K562 (cell line): Measurements from ENCODE around the gene LONRF2. TPM values are rescaled to one million over a fixed set of nuclear protein-coding genes. Genes with fewer than 3 reads are reported as not detected.

Experiments used
- CEBPB ChIP-seq: fragments of 450-650 bp; IDR thresholded peaks from 2 replicates; pipeline ENCODE4 v1.6.1; 2016; ENCODE audit warnings: missing genetic modification characterization, missing compliant biosample characterization
- EP300 ChIP-seq: IDR thresholded peaks from 2 replicates; pipeline ENCODE4 v1.6.1; 2012; ENCODE audit warnings: low read length, improper control_type of control experiment
- FOXK2 ChIP-seq, 2 experiments: fragments of 450-650 bp; IDR thresholded peaks in 1 of 2; conservative IDR thresholded peaks in 1 of 2; 2 replicates each; pipeline ENCODE4 v1.6.1; 2016; ENCODE audit warnings: low read depth in 2 of 2, mild to moderate bottlenecking in 1 of 2
- GTF2A2 ChIP-seq: IDR thresholded peaks from 2 replicates; pipeline ENCODE4 v1.6.1; 2016; ENCODE audit warnings: mild to moderate bottlenecking, missing genetic modification characterization, missing compliant biosample characterization
- MCM2 ChIP-seq: fragments of 450-650 bp; IDR thresholded peaks from 2 replicates; pipeline ENCODE4 v1.6.1; 2017; ENCODE audit warnings: low read depth, mild to moderate bottlenecking
- MEF2A ChIP-seq: IDR thresholded peaks from 2 replicates; pipeline ENCODE4 v1.6.1; 2011; ENCODE audit warnings: low read depth, mild to moderate bottlenecking, low read length, moderate library complexity; ENCODE audit not compliant: control insufficient read depth
- PCBP1 ChIP-seq: fragments of 200-400 bp; formaldehyde crosslinking; IDR thresholded peaks from 2 replicates; pipeline ENCODE4 v1.6.1; 2018; ENCODE audit warnings: mild to moderate bottlenecking, low read depth, low read length; ENCODE audit not compliant: poor library complexity, severe bottlenecking
- PCBP2 ChIP-seq: fragments of 200-400 bp; formaldehyde crosslinking; IDR thresholded peaks from 2 replicates; pipeline ENCODE4 v1.6.1; 2018; ENCODE audit warnings: low read length, low read depth, mild to moderate bottlenecking, moderate library complexity; ENCODE audit not compliant: poor library complexity, severe bottlenecking
- POLR2A ChIP-seq: fragments of 450-650 bp; conservative IDR thresholded peaks from 2 replicates; pipeline ENCODE4 v1.6.1; 2016
- TCF3 ChIP-seq: sonication (generic); formaldehyde crosslinking; IDR thresholded peaks from 2 replicates; pipeline ENCODE4 v1.4.0; 2020; ENCODE audit warnings: mild to moderate bottlenecking, missing genetic modification reagents
- ZNF644 ChIP-seq: fragments of 200-800 bp; sonication (Bioruptor generic); IDR thresholded peaks from 2 replicates; pipeline ENCODE4 v1.6.1; 2016; ENCODE audit warnings: low read depth, missing genetic modification characterization, missing compliant biosample characterization
- ZSCAN29 ChIP-seq: fragments of 450-650 bp; IDR thresholded peaks from 2 replicates; pipeline ENCODE4 v1.6.1; 2017
- polyA plus RNA-seq, 8 experiments: library from polyadenylated mRNA; depleted of rRNA in 4 of 8; stranded (reverse) in 5 of 8; unstranded in 3 of 8; fragments of >200 nt; fragmentation: Nextera tagmentation in 2 of 8; fragmentation: Illumina TruSeq in 1 of 8; extraction: Ambion mirVana in 2 of 8; extraction: Trizol in 1 of 8; gene quantifications; 2 replicates each; pipeline versions ENCODE4 v1.2.1 to v1.2.3, GENCODE V29; 2011 to 2014; ENCODE audit warnings: inconsistent platforms in 1 of 8, missing spikeins in 1 of 8
- total RNA-seq, 7 experiments: library from RNA; depleted of rRNA in 6 of 7; stranded (reverse); fragments of >200 nt in 6 of 7; fragmentation: Illumina TruSeq in 2 of 7; extraction: Trizol in 2 of 7; gene quantifications; 2 replicates each; pipeline versions ENCODE4 v1.2.1 to v1.2.3, GENCODE V29; 2011 to 2021; ENCODE audit warnings: low replicate concordance in 1 of 7
- TF ChIP-seq, protein P1 (sequence below), 2 experiments: fragments of 450-650 bp; IDR thresholded peaks; 2 replicates each; pipeline ENCODE4 v1.6.1; 2018; ENCODE audit warnings: mild to moderate bottlenecking in 2 of 2, low read depth in 1 of 2; ENCODE audit not compliant: partially characterized antibody in 2 of 2
- TF ChIP-seq, protein P2 (sequence below): fragments of 250-450 bp; sonication (Bioruptor Pico); IDR thresholded peaks from 2 replicates; pipeline ENCODE4 v1.9.0; 2021; ENCODE audit warnings: mild to moderate bottlenecking, inconsistent platforms
- TF ChIP-seq, protein P3 (sequence below), 2 experiments: fragments of 450-650 bp; IDR thresholded peaks; 2 replicates each; pipeline ENCODE4 v1.6.1; 2016

Gene LONRF2
- total and polyA plus RNA-seq, 9 of the 15 experiments (the other 6 are each of a cell fraction or from before 2014, with no cell fraction given), result 0.35 to 5.0 (median 2.7) TPM

- TF ChIP-seq, protein P1, sequence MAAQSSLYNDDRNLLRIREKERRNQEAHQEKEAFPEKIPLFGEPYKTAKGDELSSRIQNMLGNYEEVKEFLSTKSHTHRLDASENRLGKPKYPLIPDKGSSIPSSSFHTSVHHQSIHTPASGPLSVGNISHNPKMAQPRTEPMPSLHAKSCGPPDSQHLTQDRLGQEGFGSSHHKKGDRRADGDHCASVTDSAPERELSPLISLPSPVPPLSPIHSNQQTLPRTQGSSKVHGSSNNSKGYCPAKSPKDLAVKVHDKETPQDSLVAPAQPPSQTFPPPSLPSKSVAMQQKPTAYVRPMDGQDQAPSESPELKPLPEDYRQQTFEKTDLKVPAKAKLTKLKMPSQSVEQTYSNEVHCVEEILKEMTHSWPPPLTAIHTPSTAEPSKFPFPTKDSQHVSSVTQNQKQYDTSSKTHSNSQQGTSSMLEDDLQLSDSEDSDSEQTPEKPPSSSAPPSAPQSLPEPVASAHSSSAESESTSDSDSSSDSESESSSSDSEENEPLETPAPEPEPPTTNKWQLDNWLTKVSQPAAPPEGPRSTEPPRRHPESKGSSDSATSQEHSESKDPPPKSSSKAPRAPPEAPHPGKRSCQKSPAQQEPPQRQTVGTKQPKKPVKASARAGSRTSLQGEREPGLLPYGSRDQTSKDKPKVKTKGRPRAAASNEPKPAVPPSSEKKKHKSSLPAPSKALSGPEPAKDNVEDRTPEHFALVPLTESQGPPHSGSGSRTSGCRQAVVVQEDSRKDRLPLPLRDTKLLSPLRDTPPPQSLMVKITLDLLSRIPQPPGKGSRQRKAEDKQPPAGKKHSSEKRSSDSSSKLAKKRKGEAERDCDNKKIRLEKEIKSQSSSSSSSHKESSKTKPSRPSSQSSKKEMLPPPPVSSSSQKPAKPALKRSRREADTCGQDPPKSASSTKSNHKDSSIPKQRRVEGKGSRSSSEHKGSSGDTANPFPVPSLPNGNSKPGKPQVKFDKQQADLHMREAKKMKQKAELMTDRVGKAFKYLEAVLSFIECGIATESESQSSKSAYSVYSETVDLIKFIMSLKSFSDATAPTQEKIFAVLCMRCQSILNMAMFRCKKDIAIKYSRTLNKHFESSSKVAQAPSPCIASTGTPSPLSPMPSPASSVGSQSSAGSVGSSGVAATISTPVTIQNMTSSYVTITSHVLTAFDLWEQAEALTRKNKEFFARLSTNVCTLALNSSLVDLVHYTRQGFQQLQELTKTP (IDR thresholded peaks at IDR 0.05; ENCODE audit: low read depth in 1 of 2, partially characterized antibody in 2 of 2), result no peak
- no peak for TF ChIP-seq CEBPB (tag)
- no peak for TF ChIP-seq PCBP2
- no peak for TF ChIP-seq PCBP1
- TF ChIP-seq GTF2A2, result no peak
- no peak for TF ChIP-seq TCF3 (CRISPR knock-in tag)
- TF ChIP-seq MEF2A, result no peak
- TF ChIP-seq, protein P2, sequence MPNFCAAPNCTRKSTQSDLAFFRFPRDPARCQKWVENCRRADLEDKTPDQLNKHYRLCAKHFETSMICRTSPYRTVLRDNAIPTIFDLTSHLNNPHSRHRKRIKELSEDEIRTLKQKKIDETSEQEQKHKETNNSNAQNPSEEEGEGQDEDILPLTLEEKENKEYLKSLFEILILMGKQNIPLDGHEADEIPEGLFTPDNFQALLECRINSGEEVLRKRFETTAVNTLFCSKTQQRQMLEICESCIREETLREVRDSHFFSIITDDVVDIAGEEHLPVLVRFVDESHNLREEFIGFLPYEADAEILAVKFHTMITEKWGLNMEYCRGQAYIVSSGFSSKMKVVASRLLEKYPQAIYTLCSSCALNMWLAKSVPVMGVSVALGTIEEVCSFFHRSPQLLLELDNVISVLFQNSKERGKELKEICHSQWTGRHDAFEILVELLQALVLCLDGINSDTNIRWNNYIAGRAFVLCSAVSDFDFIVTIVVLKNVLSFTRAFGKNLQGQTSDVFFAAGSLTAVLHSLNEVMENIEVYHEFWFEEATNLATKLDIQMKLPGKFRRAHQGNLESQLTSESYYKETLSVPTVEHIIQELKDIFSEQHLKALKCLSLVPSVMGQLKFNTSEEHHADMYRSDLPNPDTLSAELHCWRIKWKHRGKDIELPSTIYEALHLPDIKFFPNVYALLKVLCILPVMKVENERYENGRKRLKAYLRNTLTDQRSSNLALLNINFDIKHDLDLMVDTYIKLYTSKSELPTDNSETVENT (CRISPR knock-in tag), result no peak
- TF ChIP-seq MCM2, result no peak
- TF ChIP-seq EP300, result no peak
- TF ChIP-seq ZNF644 (tag), result peak; percentile 77; the same call in 1 of the 2 replicates
- TF ChIP-seq, protein P3, sequence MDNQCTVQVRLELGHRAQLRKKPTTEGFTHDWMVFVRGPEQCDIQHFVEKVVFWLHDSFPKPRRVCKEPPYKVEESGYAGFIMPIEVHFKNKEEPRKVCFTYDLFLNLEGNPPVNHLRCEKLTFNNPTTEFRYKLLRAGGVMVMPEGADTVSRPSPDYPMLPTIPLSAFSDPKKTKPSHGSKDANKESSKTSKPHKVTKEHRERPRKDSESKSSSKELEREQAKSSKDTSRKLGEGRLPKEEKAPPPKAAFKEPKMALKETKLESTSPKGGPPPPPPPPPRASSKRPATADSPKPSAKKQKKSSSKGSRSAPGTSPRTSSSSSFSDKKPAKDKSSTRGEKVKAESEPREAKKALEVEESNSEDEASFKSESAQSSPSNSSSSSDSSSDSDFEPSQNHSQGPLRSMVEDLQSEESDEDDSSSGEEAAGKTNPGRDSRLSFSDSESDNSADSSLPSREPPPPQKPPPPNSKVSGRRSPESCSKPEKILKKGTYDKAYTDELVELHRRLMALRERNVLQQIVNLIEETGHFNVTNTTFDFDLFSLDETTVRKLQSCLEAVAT (IDR thresholded peaks at IDR 0.05), result no peak
- TF ChIP-seq POLR2A, result no peak
- no peak for TF ChIP-seq ZSCAN29
- TF ChIP-seq FOXK2 (conservative IDR thresholded peaks at IDR 0.05 in 1 of 2, IDR thresholded peaks at IDR 0.05 in 1 of 2; ENCODE audit: low read depth in 2 of 2), result no peak
Measured at GRCh38 chr2:100290718-100291151, 31.6 kb downstream of the LONRF2 start (continued).
